GM21423 (cell line): ENCODE results near the gene COX7A2L.
A peak's percentile ranks its signal among the peaks of the same experiment; 100 is the strongest.
"Not testable (repeated sequence)": the region's sequence is repeated elsewhere in the genome, so short reads cannot be mapped to it uniquely, and the experiment has no call there.

Source experiments
- ATAC-seq: cut with Tn5 transposase; IDR thresholded peaks from one replicate; pipeline ENCODE4 v1.9.1; 2021; ENCODE audit warnings: mild to moderate bottlenecking, moderate library complexity; ENCODE audit not compliant: unreplicated experiment

Gene COX7A2L

GRCh38 chr2:42368817-42369531 is 8.0 kb upstream of the COX7A2L start:
- no peak for ATAC-seq

GRCh38 chr2:42367835-42368234 is 6.8 kb upstream of the COX7A2L start:
- no peak for ATAC-seq

GRCh38 chr2:42366411-42366810 is 5.4 kb upstream of the COX7A2L start:
- no peak for ATAC-seq

DNA sequence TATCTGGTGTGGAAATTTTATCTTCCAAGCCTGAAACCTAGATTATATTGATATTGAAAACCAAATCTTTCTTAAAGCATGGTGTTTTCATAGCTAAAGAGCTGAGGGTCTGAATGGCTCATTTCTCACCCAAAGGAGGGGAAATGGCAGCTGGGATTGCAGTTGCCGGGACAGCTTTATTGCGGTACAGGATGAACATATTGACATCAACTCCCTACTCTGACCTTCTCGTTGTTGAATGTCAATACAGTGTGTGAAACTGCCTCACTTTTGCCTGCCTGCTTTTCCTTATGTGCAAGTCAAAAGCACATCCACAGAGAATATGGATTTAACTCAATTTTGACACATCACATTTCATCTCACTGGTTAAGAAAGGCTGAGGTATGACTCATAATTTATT is 3.6 kb upstream of the COX7A2L start:
- ATAC-seq, result no peak

- no peak for ATAC-seq
Observed at GRCh38 chr2:42363413-42363812, 2.4 kb upstream of the COX7A2L start.

GRCh38 chr2:42361728-42362283 is 789 bp upstream of the COX7A2L start:
- no peak for ATAC-seq

- no peak for ATAC-seq
Observed at GRCh38 chr2:42360493-42360889, 526 bp downstream of the COX7A2L start.

DNA sequence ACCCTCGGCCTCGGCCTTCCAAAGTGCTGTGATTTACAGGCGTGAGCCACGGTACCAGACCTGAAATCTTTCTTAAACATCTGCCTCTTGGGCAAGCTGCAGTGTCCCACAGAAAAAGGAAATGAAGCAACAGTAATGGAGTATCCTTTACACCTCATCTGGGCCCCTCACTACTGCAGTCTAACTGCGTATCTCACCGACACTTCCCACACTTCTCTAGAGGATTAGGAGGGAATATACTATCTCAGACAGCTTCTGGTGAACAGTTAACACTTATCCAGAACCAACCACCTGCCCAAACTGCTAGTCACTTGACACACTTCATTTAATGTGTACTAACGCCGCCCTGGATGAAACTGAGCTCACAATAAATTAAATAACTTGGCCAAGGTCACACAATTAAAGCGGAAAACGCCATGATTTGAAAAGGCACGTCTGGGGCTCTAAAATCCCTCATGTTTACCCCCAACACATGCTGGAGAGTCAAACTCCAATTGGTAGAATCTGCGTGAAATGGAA is 993 bp downstream of the COX7A2L start:
- no peak for ATAC-seq

DNA sequence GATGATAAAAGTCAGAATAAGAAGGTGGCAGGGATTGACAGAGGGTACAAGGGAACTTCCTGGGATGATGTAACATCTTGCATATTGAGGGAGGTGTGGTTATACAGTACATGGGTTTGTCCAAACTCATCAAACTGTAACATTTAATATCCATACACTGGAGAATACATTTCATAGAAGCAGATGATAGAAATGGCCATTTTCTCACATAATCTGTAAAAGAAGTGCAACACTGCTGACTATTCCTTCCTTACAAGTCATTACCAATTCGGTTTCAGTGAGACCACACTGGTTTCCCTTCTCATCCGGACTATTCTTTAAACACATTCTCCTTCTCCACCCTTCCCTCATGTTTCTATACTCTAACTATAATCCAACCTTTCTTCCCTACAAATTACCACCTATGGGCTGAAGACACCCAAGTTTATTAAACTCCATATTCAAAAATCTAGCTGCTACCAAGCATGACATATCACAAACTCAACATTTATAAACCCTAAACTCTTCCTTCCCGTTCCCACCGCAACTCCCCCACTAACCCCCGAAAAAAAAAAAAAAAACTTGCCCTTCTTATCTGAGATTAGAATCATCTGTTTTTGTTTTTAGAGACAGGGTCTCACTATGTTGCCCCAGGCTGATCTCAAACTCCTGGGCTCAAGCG is 1.6 kb downstream of the COX7A2L start:
- ATAC-seq, result no peak

- ATAC-seq, result no peak
Observed at GRCh38 chr2:42353792-42354429, 7.1 kb downstream of the COX7A2L start.

GRCh38 chr2:42351864-42352263 is 9.2 kb downstream of the COX7A2L start:
- ATAC-seq, result no peak

DNA sequence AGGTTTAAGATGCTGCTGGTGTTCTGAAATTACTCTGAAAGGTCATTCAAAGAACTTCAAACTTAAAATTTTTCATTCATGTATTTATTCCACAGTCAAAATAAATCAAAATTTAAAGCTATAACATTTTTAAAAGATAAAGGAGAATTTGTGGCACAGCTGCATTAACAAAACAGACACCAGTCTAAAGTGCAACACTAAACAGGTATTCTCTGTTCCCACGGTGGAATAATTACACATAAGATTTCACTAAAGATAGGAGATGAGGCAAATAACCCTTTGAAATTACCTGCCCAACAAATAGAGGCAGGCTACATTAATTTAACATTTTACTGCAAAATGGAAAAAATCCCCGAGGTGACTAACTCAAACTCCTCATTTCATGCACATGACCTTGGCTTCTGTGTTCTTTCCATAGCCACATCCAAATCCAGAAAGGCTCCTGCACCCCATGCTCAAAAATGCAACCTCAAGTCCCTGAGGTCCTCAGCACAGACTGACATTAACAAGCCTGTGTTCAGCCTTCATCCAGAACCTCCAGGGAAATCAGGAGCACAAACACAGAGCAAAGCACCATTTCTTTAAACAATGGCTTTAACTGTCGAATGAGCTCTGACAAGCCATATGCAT is 10.5 kb downstream of the COX7A2L start:
- no peak for ATAC-seq

- ATAC-seq, result no peak
Observed at GRCh38 chr2:42348113-42348805, 12.8 kb downstream of the COX7A2L start.

DNA sequence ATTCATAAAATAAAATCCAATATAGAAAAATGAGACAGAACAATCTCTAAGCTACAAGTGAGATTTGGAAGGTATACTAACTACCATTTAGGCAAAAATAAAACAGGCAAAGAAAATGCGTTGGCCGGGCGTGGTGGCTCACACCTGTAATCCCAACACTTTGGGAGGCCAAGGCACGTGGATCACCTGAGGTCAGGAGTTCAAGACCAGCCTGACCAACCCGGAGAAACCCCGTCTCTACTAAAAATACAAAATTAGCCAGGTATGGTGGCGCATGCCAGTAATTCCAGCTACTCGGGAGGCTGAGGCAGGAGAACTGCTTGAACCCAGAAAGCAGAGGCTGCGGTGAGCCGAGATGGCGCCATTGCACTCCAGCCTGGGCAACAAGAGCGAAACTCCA is 13.5 kb downstream of the COX7A2L start:
- not testable (repeated sequence) for ATAC-seq

DNA sequence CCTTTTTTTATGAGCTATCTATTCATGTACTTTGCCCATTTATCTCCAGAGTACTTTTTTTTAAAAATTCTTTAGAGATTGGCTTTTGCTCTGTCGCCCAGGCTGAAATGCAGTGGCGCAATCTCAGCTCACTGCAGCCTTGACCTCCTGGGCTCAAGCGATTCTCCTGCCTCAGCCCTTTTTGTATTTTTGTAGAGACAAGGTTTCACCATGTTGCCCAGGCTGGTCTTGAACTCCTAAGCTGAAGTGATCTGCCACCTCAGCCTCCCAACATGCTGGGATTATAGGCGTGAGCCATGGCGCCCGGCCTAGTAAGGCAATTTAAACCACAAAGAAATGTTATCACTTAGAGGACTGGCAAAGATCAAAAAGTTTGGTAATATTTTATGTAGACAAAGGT is 14.2 kb downstream of the COX7A2L start:
- ATAC-seq, result not testable (repeated sequence)

- no peak for ATAC-seq
Observed at GRCh38 chr2:42345986-42346385, 15.0 kb downstream of the COX7A2L start.

DNA sequence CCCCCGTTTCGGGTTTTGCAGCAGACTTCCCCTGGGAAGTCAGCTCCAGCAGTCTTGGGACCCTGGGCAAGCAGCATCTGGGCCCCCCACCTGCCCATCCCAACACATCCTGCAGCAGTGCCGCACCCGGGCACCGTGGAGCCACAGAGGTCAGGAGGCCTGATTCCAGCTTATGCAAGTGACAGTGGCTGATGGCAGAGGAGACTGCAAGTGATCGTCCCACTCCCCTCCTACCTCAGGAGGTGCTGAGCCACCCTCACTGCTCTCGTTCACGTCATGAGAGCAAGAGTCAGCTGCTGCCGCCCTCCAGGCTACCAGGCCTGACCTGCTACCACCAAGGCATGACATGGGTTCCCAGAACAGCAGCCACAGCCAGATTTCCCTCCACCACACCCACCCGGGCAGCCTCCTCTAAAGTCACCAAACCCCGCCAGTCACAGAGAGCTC is 18.2 kb downstream of the COX7A2L start:
- no peak for ATAC-seq

DNA sequence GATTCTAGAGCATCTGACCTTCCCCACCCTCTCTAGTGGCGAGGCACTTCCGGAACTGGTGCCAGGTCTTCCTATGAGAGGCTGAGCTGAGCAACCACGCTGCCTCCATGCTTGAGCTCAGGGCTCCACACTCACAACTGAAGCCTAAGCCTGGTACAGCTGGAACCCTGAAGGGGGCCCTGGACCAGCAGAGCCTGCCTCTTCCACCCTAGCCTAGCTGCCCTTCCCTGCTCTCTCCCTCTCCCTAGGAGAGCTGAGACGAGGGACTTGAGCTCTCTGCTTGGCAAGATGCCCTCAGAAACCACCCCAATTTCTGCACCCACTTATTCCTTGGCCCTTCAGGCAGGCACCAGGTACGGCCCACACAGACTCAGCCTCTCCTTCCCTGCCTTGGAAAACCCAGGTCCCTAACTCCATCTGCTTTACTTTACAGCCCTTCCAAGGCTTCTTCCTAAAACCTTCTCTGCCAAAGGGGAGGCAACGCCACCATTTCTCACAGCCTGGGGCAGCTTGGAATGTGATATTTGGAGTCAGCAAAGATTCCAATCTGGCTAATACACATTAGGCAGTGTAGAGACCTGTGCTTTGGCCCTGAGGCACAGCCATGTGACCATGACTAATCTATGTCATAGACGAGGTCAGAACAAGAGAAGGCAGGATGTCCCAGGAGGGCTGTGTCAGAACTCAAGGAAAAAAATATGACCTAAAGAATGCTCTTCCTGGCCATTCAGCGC is 18.8 kb downstream of the COX7A2L start:
- peak; percentile 54 for ATAC-seq

DNA sequence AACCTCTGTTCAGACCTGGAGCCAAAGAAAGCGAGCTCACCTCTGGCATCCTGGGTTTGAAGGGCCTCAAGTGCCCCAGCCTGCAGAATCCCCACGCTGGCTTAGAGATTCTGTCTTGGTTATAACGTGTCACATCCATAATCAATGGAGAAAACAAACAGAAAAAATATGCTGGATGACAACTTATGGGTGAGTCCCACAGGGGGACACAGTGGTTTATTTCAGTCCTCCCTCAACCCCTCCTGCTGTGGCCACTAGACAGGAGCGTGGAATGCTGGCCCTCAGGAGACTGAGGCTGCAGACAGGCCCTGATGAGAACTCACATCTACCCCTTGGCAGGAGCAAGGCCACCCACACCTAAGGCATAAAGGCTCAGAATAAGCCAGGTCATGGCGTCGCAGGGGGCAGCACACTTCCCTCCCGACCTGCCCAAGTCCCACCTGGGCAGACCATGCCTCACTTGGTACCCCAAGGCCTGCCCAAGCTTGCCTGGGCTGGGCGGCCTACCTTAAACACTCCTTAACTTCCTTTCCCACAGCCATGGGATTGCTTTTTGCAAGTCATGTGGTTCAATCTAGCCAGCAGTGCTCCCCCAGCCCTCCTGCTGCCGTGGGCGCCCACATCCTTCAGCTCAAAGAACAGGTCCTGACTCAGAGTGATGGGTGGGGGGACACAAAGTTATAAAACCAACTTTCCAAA is 19.9 kb downstream of the COX7A2L start:
- ATAC-seq, result no peak
